ENCODE results near the gene MEGF10. TPM values are rescaled to one million over a fixed set of nuclear protein-coding genes. Genes with fewer than 3 reads are reported as not detected.

Gene MEGF10
- total RNA-seq, 2 experiments from 2014 or later = not detected

DNA sequence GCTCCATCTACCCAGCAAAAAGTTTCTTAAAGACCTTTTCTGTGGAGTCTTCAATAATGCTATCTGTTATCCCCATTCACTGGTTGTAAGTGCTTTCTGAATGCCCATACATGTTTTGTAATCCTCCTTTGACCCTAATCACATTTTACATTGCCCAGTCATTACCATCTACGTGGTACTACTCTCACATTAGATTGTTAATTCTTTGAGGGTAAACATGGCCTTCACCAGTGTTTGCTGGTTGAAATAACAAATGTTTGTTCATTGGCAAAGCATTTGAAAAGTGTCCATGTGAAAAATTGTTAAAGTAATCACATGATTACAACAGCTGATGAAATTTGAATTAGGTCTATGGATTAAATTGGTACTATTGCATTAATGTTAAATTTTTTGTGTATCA, 31.8 kb downstream of the MEGF10 start:
- ChIA-PET POLR2A (no interaction called here), CTCF (no interaction called here)

DNA sequence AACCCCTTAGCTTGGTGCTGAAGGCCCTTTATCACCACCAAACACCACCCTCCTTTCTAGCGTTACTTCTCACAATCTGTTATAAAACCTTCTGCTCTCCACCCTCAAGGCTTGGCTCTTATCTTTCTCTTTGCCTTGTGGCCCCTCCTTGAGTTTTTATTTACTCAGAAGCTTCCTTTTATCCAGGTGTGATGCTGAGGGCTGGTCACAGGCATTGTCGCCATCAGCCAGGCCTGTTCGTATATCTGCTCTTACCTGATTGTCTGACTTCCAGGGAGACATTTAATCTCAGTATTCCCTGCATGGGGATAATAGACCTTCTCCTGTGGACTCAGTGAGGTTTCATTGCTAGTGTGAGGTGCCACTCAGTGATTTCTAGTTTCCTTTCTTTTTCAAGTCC, 34.2 kb downstream of the MEGF10 start:
- ChIA-PET CTCF (interaction anchor here (2.3 kb wide), 1 partner anchor 10 kb away, joined by 5 read pairs; no protein-coding TSS in a partner anchor), POLR2A (no interaction called here)

DNA sequence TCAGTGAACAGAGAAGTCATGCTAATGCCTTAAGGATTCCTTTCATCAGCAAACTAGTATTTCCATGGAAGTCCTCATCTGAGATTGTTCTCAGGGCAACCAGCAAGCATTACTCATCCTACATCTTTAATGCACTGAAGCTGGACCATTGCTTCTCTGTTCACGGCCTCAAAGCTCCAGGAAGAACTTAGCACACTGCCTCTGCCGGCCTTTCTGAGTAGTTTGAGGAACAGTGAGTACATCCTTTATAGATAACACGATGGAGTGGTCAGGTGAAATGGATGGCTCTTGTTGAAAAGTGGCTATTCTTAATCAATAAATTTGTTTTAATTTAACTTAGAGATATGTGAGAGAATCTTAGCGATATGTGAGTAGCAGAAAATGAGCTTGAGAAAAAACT, 35.8 kb downstream of the MEGF10 start:
- ChIA-PET CTCF (interaction anchor here (2.3 kb wide), 1 partner anchor 12 kb away, joined by 5 read pairs; no protein-coding TSS in a partner anchor), POLR2A (no interaction called here)

DNA sequence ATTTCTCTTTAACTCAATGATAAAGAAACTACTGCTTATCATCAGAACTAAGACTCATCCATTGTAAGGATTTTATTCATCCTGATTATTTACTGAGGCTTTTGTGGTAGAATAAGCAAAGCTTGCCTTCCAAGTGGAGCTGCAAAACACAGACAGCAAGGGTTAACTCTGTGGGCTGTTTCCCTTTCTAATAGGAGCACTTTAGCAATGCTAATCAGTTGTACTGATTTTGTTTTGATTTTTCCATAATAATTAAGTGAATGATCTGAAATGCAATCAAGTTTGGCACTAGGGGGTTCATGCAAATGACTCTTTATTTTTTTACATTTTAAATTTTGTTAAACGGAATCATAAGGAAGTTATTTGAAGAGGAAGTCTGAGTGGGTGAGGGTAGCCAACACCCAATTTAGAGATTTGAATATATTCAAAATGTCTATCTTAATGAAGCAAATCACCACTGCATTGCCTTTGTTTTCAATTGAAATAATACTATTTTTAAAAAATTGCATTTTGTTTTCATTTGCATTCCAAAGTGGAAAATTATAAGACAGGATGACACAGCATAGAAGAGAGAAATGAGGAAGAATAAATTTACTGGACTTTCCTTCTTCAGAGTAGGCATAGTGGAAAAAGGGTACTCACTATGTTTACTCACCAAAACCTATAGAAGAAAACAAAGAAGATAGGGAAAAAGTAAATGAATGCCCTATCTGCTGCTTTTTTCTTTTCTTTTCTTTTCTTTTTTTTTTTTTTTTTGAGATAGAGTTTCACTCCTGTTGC, 36.6 kb downstream of the MEGF10 start:
- ChIA-PET POLR2A (no interaction called here), CTCF (no interaction called here)

DNA sequence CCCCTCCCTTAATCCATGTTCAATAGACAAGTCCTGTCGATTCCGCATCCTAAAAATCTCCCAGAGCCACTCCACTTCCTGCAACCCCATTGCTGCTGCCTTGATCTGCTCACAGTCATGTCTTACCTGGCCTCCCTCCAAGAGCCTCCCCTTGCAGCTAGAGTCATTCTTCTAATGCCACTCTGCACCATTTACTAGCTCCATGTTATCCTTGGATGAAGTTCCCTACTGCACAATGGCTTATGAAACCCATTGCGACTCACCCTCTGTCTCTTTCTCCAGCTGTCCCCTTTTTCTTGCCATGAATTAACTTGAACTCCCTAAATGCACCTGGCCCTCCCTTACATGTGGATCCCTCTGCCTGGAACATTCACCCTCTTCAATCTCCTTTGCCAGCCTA, 39.5 kb downstream of the MEGF10 start:
- CTCF ChIA-PET = interaction anchor here (0.9 kb wide), 1 partner anchor 13 kb away, joined by 4 read pairs; no protein-coding TSS in a partner anchor
- POLR2A ChIA-PET = no interaction called here

DNA sequence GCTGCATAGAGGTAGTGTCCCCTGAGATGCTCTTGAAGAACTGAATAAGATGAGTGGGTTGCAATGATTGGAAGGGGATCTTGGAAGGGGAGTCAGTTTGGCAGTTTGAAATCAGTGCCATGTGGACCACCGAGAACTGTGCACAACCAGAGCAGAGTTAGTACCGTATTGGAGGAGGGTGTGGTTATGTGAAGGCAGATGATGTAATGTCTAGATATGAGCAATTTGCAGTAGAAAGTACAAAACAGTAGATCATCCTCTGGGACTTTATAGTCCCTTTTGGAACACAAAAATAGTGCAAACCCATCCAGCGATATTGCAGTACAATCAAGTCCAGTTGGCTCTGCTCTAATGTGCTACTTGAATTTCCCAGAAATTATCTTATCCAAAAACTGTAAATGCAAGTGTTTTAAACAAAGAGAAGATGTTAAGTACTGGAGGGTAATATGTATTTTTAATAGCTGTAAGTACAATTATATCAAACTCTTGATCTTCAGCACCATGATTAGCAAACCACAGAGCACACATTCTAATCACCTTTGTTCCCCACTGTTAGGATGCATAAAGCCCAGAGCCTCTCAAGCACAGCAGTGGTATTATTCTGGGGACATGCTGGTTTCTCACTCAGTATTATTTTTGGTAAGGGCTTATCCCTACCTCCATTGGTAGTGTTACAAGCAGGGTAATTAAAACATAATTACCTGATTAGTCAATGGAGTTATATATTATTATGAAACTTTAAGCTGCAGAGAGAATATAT, 41.5 kb downstream of the MEGF10 start:
- POLR2A ChIA-PET = no interaction called here
- CTCF ChIA-PET = no interaction called here

DNA sequence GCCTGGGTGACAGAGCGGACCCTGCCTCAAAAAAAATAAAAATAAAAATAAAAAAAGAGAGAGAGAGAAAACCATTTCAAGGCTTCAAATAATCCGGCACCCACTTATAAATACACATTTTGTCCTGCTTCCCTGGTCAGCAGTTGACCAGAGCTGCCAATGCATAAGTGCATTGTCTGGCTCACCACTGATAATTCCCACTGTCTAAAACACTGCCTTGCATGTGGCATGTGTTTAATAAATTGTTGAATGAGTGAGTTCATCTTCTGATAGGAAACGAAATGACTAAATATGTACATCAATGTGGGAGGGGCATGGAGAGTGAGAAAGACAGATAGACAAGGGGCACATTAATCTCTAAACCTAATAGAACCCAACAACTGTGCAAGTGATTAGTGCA, 42.9 kb downstream of the MEGF10 start:
- CTCF ChIA-PET = no interaction called here
- POLR2A ChIA-PET = no interaction called here

DNA sequence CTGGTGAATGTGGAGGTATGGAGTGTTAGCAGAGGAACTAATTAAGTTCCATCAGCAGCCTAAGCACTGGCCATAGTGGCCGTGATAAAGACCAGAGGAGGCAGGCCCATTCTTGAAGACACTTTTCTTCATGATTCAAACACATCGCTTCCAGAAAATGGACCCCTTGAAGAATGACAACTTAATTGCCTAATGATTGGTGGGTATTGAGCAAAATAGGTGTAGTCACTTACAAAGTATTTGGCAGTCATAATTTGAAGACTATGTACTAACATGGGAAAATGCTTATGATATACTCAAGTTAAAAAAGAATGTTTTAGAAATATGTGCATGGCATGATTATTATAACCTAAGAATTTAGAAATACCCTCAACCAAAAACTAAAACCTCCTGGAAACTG, 44.8 kb downstream of the MEGF10 start:
- ChIA-PET CTCF (no interaction called here), POLR2A (no interaction called here)

DNA sequence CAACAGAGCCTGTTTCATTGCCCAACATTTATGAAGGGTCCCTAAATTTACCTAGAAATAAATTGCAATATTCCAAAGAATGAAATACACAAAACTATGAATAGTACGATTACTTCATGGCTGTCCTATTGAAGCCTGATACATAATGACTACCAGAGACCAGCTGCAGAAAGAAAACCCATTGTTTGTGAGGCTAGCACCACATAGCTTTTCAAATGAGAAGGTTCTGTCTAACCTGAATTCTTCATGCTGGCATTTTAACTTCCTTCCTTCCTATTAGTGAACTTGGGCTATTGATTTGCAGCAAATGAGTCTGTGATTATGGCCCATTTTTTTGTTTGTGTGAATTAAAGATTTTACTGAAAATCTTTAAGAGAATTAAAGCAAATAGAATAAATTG, 47.3 kb downstream of the MEGF10 start:
- POLR2A ChIA-PET = no interaction called here
- CTCF ChIA-PET = no interaction called here

DNA sequence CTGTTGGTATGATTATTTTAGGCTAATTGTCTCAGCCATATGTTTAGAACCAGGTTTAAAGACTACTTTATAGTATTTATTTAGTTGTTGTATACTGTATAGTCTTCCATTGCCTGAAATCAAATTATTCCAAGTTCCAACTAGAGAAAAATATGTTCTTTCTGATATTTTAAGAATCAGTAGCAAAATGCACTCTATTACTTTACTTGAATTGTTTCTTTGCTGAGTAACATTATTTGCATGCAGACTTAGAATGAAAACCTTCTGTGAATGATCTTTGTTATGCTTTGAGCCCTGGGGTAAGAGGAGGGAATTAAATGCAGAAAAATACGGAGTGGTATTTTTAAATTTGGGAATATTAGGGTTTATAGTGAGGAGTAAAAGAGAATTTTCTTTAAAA, 47.9 kb downstream of the MEGF10 start:
- ChIA-PET POLR2A (no interaction called here), CTCF (no interaction called here)

DNA sequence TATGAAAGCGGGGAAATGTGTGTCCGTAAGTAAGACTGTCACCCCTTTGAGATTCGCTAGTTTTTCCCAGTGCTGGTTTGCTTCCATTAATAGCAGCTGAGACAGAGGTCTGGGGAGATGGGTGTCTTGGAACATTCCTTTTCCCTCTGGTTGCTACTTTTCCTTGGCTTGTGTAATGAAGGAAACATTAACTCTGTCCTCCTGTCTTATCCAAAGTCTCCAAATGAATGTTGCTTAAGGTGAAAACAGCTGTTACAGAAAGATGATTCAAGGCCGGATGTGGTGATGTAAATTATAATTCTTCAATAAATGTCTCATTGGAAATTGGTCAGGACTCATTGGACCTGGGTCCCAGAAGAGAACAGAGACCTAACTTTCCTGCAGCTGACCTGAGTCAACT, 50.0 kb downstream of the MEGF10 start:
- CTCF ChIA-PET = no interaction called here
- POLR2A ChIA-PET = no interaction called here

DNA sequence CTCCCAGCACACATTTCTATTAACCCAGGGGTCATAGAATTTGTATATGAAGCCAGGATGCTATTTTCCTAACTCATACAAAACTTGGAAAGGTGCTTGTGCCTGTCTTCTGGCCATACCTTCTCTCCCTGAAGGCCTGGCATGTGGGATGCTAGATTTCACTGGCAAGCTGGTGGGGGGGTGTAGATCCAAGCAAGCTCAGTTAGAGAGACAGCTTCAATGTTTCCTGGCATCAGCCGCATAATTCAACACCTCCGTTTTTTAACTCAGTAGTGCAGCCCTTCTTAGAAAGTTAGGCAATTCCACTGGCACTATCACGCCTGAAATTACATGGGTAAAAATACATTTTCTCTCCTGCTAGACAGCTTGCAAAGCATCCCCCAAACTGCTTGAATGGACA, 51.8 kb downstream of the MEGF10 start:
- ChIA-PET POLR2A (no interaction called here), CTCF (no interaction called here)

DNA sequence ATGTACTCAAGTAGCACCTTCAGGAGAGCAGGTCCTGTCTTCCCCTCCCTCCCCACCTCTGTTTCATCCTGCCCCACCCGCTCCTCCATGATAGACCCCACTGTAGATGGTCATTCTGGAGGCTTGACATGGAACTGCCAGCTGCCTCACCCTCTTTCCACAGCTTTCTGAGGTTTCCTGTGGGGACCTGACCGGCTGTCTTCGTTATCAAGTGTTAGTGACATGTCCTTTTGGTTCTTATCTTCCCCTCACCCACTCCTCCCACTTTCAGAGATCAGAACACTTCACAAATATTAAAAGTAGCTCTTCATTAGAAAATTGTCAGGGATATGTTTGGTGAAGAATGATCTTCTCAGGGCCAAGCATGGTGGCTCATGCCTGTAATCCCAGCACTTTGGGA, 52.7 kb downstream of the MEGF10 start:
- POLR2A ChIA-PET = no interaction called here
- CTCF ChIA-PET = no interaction called here

DNA sequence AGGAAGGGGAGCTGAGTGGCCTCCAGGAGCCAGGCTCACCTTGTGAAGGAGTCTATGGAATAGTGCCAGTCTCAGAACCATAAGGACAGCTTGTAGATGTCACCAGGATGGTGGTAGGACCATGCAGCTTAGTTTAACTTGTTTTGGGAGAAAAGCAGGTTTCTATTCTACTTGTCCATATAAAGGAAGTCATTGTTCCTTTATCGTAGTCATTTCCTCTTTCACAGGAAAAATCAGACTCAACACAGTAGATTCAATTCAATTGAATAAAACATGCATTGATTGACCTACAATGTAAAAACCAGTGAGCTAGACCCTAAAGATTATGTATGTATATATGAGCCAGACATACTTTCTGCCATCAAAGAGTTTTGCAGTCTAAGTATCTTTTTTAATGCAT, 53.3 kb downstream of the MEGF10 start:
- CTCF ChIA-PET = no interaction called here

DNA sequence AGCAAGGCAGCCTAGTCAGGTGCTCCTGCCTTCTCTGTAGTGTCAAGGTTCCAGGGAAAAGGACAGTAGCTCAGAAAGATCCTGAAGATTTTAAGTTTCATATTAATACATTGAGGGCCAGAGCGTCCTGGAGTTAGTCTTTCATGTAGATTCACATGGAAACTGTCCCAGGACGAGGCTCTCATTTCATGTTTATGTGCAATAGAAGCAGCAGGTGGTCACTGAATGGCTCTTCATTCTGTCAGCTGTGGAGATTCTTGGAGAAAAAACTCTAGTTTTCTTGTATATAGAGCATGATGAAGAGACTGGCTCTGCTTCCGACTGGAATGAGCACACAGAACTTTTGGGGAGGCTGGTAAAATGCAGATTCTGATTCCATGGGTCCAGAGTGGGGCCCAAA, 54.3 kb downstream of the MEGF10 start:
- CTCF ChIA-PET = no interaction called here
- POLR2A ChIA-PET = no interaction called here

More for the DNA sequence above, 53.3 kb downstream of the MEGF10 start:
- POLR2A ChIA-PET = no interaction called here

DNA sequence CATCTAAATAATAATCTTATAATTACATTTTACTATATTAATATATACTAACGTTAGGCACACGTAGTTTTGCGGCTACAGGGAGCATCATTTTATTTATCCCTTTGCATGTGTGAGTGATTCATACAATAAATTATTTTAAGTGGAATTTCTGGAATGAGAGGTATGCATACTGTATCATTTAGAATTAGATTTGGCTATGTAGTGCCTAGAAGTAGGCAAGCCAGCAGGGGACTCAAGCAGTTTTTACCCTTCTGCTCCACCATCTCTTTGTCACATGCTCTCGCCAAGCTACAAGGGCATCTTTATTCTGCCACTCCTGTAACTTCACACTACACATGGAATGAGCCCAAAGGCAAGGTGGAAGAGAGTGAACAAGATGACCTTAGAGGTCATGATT, 60.8 kb downstream of the MEGF10 start:
- ChIA-PET POLR2A (no interaction called here), CTCF (no interaction called here)

DNA sequence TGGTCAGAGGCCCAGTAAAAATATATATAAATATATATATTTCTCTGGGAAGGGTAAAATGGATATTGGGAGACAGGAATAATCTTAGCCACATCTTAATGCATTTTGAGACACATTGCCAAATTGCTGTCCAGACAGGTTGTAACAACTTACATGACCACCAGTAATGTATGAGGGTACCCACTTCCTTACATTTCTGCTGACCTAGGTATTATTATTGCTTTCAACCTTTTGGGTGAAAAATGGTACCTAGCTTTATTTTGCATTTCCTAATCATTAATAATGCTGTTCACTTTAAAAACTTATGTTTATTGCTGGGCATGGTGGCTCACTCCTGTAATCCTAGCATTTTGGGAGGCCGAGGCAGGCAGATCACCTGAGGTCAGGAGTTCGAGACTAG, 61.5 kb downstream of the MEGF10 start:
- ChIA-PET POLR2A (no interaction called here), CTCF (no interaction called here)

DNA sequence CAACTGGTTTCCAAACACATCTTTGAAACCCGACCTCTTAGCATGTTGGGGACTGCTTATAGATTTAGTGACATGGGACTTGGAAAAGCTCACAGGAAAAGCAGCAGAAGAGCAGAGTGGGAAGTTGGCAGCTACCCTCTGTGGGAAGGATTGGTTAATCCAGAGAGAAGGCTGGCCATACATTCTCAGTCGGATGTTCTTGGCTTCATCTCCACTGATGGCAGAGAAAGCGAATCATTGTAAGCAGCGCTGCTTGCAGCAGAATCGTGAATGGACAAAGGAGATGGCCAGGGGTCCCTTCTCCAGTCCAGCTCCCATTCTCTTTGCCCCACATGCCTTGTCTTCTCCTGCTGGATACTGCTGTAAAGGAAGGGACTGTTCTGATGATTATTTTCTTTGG, 62.7 kb downstream of the MEGF10 start:
- ChIA-PET POLR2A (no interaction called here), CTCF (interaction anchor here (0.7 kb wide), 1 partner anchor 477 kb away, joined by 3 read pairs; no protein-coding TSS in a partner anchor)

DNA sequence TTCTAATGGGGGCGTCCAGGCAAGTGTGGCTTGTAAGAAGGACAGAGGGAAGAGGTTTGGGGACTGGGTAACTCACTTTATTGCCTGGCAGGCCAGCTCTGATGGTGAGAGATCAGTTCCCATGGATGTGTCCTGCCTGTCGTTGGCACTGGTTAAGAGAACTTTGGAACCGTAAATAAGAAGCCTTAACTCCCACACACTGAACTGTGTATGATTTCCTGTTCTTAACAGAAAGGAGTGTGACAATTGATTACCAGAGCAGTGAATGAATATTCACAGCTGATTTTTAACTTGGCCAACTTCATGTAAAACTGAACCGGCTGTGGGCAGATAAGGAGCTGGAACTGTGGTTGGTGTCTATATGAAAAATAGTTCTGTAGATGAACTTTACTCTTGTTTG, 63.2 kb downstream of the MEGF10 start:
- ChIA-PET POLR2A (no interaction called here), CTCF (interaction anchor here (0.7 kb wide), 1 partner anchor 477 kb away, joined by 3 read pairs; no protein-coding TSS in a partner anchor)

DNA sequence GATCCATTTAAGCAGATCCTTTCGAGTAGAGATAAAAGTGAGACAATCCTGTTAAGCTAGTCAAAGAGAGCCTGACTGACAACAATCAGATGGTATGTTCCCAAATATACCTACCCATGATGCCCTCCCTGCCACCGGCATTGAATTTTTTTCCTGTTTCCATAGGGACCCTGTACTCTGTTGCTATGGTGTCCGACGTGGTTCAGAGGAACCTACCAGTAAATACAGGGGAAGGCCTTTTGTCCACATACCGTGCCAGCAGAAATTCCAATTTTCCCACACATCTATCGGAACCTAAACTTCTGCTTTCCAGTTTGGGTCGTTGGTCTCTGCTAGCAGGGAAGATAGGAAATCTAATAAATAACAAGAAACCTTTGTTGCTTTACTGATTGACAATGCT, 64.7 kb downstream of the MEGF10 start:
- ChIA-PET POLR2A (no interaction called here), CTCF (no interaction called here)

DNA sequence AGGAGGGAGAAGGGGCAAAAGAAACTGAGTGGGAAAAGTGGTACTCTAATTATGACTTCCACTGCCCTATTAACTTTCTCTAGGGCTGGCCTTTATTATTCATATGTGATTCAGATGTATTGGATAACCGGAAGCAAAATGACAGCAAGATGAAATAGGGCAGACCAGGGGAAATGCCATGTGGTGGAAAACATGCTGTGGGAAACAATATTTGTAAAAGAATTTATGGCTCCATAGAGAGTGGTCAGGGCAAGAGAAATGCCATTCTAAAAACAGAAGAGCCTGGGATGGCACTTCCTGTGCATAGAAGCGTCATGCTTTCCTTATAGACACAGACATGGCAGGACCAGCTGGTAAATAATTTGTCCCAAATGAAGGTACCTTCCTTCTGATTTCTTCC, 67.7 kb downstream of the MEGF10 start:
- ChIA-PET POLR2A (no interaction called here), CTCF (no interaction called here)

DNA sequence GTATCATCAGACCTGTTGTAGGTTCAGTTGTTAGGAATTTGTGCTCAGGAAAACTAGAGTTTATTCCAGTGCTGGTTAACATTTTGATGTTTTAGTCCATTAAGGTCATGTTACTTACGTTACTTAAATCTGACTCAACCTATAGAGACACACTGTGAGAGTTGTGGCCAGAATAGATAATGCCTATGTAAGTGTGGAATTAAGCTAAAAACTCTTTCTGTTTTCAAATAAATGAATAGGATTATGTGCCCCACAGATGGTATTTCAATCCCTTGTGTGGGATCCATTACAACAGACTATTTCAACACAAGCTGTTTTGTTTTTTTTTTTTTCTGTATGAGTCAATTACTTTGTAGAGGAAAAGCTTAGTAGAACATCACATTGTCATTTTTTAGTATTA, 68.1 kb downstream of the MEGF10 start:
- ChIA-PET CTCF (no interaction called here), POLR2A (no interaction called here)
